HUES48 (cell line): ENCODE results near the gene ITPR3.
A peak's percentile ranks its signal among the peaks of the same experiment; 100 is the strongest.

Source experiments
- H3K27ac ChIP-seq: one replicate; pipeline ENCODE4 v1.7.0; 2013; ENCODE audit warnings: low read depth, low read length, inconsistent platforms
- H3K27me3 ChIP-seq: 2 replicates; pipeline ENCODE4 v1.6.1; 2013; ENCODE audit warnings: mild to moderate bottlenecking, low read length; ENCODE audit not compliant: control insufficient read depth, insufficient read depth
- H3K36me3 ChIP-seq: 2 replicates; pipeline ENCODE4 v1.6.1; 2013; ENCODE audit warnings: low read length; ENCODE audit not compliant: control insufficient read depth, insufficient read depth
- H3K4me1 ChIP-seq: 2 replicates; pipeline ENCODE4 v1.6.1; 2013; ENCODE audit warnings: mild to moderate bottlenecking, low read length; ENCODE audit not compliant: control insufficient read depth, insufficient read depth
- H3K4me3 ChIP-seq: 2 replicates; pipeline ENCODE4 v1.5.1; 2013; ENCODE audit warnings: mild to moderate bottlenecking, low read depth, low read length
- H3K9ac ChIP-seq: 2 replicates; pipeline ENCODE4 v1.6.1; 2013; ENCODE audit warnings: mild to moderate bottlenecking, low read depth, low read length, moderate library complexity
- H3K9me3 ChIP-seq: 2 replicates; pipeline ENCODE4 v1.6.1; 2013; ENCODE audit warnings: low read length; ENCODE audit not compliant: control insufficient read depth, insufficient read depth

Gene ITPR3

DNA sequence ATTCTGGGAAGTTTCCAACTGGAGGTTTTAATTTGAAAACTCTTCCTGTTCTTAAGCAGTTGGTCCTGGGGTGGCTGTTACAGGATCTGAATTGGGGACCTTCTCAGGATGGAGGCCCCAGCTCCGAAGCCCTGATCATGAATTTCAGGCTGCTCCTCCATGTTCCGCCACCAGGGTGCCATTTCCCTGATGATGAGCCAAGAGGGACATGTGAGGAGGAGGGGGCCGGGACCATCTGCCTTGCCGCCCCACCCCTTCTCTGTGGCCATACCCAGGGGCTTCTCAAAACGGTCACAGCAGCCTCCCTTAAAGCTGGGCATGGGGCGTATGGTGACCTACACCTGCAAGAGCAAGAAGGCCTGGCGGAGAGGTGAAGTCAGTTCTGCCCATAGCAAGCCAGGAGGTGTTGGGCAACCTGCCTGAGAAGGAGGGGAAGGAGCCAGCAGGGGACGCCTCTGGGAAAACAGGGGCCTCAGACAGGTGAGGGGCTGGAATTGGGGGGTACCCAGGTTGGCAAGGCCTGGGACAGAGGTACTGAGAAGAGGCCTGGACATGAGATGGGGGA lies 37.4 kb upstream of the ITPR3 start:
- Histone ChIP-seq H3K27me3 (no peaks in the 10 kb centered on the region), H3K4me1 (peaks cover 3% of the 10 kb centered on the region; the same call in 1 of the 2 replicates), H3K36me3 (no peaks in the 10 kb centered on the region), H3K9ac (no peak overlapping the region), H3K4me3 (no peak overlapping the region), H3K9me3 (no peaks in the 10 kb centered on the region), H3K27ac (no peak overlapping the region)

- no peak overlapping the region for H3K27ac ChIP-seq
- no peak overlapping the region for H3K4me3 ChIP-seq
- H3K36me3 ChIP-seq, result no peaks in the 10 kb centered on the region
- peaks cover 1% of the 10 kb centered on the region for H3K4me1 ChIP-seq
- H3K9me3 ChIP-seq, result no peaks in the 10 kb centered on the region
- no peak overlapping the region for H3K9ac ChIP-seq
- H3K27me3 ChIP-seq, result no peaks in the 10 kb centered on the region
Observed at GRCh38 chr6:33584700-33585402, 36.3 kb upstream of the ITPR3 start.

GRCh38 chr6:33585403-33586107 lies 35.6 kb upstream of the ITPR3 start:
- Histone ChIP-seq H3K4me1 (peaks cover 6% of the 10 kb centered on the region), H3K36me3 (no peaks in the 10 kb centered on the region), H3K9ac (no peak overlapping the region), H3K4me3 (no peak overlapping the region), H3K27ac (no peak overlapping the region), H3K9me3 (no peaks in the 10 kb centered on the region), H3K27me3 (no peaks in the 10 kb centered on the region)

- no peak overlapping the region for H3K27ac ChIP-seq
- no peak overlapping the region for H3K9ac ChIP-seq
- no peaks in the 10 kb centered on the region for H3K36me3 ChIP-seq
- no peak overlapping the region for H3K4me3 ChIP-seq
- H3K9me3 ChIP-seq, result no peaks in the 10 kb centered on the region
- H3K4me1 ChIP-seq, result peaks cover 12% of the 10 kb centered on the region
- H3K27me3 ChIP-seq, result no peaks in the 10 kb centered on the region
Observed at GRCh38 chr6:33586108-33586640, 34.9 kb upstream of the ITPR3 start.

GRCh38 chr6:33587529-33587928 lies 33.6 kb upstream of the ITPR3 start:
- H3K4me3 ChIP-seq, result no peak overlapping the region
- no peak overlapping the region for H3K27ac ChIP-seq

GRCh38 chr6:33588894-33589293 lies 32.2 kb upstream of the ITPR3 start:
- Histone ChIP-seq H3K27ac (no peak overlapping the region), H3K9ac (no peak overlapping the region), H3K4me3 (no peak overlapping the region), H3K4me1 (peaks cover 21% of the 10 kb centered on the region), H3K36me3 (no peaks in the 10 kb centered on the region), H3K9me3 (no peaks in the 10 kb centered on the region), H3K27me3 (peaks cover 4% of the 10 kb centered on the region; the same call in 1 of the 2 replicates)

More at GRCh38 chr6:33587529-33587928, 33.6 kb upstream of the ITPR3 start:
- H3K4me1 ChIP-seq, result peaks cover 16% of the 10 kb centered on the region
- no peaks in the 10 kb centered on the region for H3K27me3 ChIP-seq
- H3K9ac ChIP-seq, result no peak overlapping the region
- no peaks in the 10 kb centered on the region for H3K36me3 ChIP-seq
- no peaks in the 10 kb centered on the region for H3K9me3 ChIP-seq

DNA sequence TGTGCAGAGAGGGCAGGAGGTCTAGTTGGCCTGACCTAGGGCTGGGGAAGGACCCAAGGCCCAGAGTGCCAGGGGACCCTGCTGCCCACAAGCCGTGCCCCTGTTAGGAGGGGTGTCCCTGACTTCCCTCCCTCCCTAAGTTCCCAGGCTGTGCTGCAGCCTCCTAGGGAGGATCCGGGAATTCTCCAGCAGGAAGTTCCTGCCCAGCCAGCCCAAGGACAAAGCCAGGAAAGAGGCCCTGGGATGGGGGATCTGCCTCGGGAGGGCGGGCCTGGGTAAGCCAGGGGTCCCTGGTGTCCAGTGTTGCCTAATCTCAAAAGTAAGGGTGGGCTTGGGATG lies 31.8 kb upstream of the ITPR3 start:
- peaks cover 21% of the 10 kb centered on the region for H3K4me1 ChIP-seq

GRCh38 chr6:33589731-33590530 lies 31.2 kb upstream of the ITPR3 start:
- Histone ChIP-seq H3K9me3 (no peaks in the 10 kb centered on the region), H3K36me3 (no peaks in the 10 kb centered on the region), H3K4me1 (peaks cover 21% of the 10 kb centered on the region), H3K27ac (peak overlapping the region; percentile 85), H3K4me3 (no peak overlapping the region), H3K27me3 (peaks cover 4% of the 10 kb centered on the region; the same call in 1 of the 2 replicates), H3K9ac (no peak overlapping the region)

More for the DNA sequence above, 31.8 kb upstream of the ITPR3 start:
- H3K36me3 ChIP-seq, result no peaks in the 10 kb centered on the region
- peaks cover 4% of the 10 kb centered on the region; the same call in 1 of the 2 replicates for H3K27me3 ChIP-seq
- H3K9ac ChIP-seq, result no peak overlapping the region
- H3K4me3 ChIP-seq, result no peak overlapping the region
- H3K27ac ChIP-seq, result no peak overlapping the region
- no peaks in the 10 kb centered on the region for H3K9me3 ChIP-seq

DNA sequence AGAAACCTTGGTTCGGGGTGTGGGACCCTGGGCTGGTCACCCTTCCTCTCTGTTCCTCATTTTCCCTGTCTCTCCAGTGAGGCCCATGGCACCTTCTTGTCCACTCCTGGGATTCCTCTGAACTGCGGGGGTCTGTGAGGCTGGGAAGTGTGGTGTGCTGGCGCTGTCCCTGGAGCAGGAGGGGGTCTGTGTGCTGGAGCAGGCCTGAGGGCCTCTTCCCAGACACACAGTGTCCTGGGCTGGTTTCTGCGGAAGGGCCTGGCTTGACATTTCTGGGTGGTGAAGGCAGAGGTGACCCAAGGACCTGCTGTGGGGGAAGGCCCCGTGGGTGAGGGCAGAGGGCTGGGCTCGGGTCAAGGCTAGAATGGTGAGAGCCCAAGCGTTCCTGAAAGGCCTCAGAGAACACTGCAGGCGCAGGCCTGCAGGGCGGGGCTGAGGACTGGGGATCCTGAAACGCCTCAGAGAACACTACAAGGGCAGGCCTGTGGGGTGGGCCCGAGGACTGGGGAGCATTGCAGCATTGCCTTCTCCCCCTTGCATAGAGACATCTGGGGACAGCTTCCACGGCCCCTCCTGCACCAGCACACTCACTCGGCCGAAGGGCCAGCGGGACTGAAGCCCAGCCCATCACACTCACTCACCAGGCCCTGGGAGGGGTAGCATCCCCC lies 30.5 kb upstream of the ITPR3 start:
- H3K4me1 ChIP-seq, result peaks cover 24% of the 10 kb centered on the region
- H3K9ac ChIP-seq, result no peak overlapping the region
- H3K36me3 ChIP-seq, result no peaks in the 10 kb centered on the region
- peaks cover 4% of the 10 kb centered on the region; the same call in 1 of the 2 replicates for H3K27me3 ChIP-seq
- H3K9me3 ChIP-seq, result no peaks in the 10 kb centered on the region
- H3K27ac ChIP-seq, result peak overlapping the region; percentile 64
- H3K4me3 ChIP-seq, result no peak overlapping the region

- H3K27me3 ChIP-seq, result peaks cover 4% of the 10 kb centered on the region; the same call in 1 of the 2 replicates
- H3K4me1 ChIP-seq, result peaks cover 24% of the 10 kb centered on the region
- no peaks in the 10 kb centered on the region for H3K36me3 ChIP-seq
- H3K9ac ChIP-seq, result no peak overlapping the region
- no peak overlapping the region for H3K4me3 ChIP-seq
- no peaks in the 10 kb centered on the region for H3K9me3 ChIP-seq
- no peak overlapping the region for H3K27ac ChIP-seq
Observed at GRCh38 chr6:33591424-33592032, 29.6 kb upstream of the ITPR3 start.
